ENCODE data around the gene IL5RA. TPM values are rescaled to one million over a fixed set of nuclear protein-coding genes. Genes with fewer than 3 reads are reported as not detected.

The IL5RA gene
- total and polyA plus RNA-seq, 10 donors, result 0.06 to 3.2 (median 1.3) TPM

DNA sequence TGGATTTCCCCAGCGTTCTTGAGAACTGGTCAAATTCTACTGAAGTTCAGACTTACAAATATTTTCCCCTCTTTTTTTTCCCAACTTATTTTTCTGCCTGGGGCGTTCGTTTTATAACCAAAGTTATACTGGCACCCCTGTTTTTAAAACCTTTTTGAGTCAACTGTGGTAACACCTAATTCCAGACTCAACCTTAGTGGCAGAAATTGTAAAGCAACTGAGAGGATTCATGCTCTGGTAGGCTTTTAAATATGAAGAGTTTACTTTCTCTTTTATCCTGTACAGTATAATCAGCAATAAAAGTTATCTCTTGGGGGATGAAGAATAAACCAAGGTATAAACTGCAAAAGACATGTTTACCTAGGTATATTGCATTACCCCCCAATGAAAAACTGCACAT is 2.3 kb downstream of the IL5RA start:
- Histone ChIP-seq H3K9me3 (no peaks in the 10 kb centered on the region), H3K27me3 (replicated peaks in 1 of 7) (no peaks in the 10 kb centered on the region), H3K4me3 (no peak overlapping the region), H3K4me1 (peaks cover 0 to 11% (median 2%) of the 10 kb centered on the region in 6 donors), H3K36me3 (no peaks in the 10 kb centered on the region), H3K27ac (peak overlapping the region in 1 of 8 donors; percentile 4)
- intact Hi-C loops (cut with DNase I; ENCODE audit: low total_unique reads), result no loop called here
- no peak for DNase-seq
- WGBS, 5 donors, result 63 to 88% (median 76%) methylated on average over 3 of the region's 3 CpGs
- TF ChIP-seq POLR2A (IDR thresholded peaks at IDR 0.05), result no peak
- TF ChIP-seq POLR2AphosphoS5 (IDR thresholded peaks at IDR 0.05), result no peak
- TF ChIP-seq, protein P1, sequence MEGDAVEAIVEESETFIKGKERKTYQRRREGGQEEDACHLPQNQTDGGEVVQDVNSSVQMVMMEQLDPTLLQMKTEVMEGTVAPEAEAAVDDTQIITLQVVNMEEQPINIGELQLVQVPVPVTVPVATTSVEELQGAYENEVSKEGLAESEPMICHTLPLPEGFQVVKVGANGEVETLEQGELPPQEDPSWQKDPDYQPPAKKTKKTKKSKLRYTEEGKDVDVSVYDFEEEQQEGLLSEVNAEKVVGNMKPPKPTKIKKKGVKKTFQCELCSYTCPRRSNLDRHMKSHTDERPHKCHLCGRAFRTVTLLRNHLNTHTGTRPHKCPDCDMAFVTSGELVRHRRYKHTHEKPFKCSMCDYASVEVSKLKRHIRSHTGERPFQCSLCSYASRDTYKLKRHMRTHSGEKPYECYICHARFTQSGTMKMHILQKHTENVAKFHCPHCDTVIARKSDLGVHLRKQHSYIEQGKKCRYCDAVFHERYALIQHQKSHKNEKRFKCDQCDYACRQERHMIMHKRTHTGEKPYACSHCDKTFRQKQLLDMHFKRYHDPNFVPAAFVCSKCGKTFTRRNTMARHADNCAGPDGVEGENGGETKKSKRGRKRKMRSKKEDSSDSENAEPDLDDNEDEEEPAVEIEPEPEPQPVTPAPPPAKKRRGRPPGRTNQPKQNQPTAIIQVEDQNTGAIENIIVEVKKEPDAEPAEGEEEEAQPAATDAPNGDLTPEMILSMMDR (IDR thresholded peaks at IDR 0.05 in 8 of 11, conservative IDR thresholded peaks at IDR 0.05 in 3 of 11), result no peak

DNA sequence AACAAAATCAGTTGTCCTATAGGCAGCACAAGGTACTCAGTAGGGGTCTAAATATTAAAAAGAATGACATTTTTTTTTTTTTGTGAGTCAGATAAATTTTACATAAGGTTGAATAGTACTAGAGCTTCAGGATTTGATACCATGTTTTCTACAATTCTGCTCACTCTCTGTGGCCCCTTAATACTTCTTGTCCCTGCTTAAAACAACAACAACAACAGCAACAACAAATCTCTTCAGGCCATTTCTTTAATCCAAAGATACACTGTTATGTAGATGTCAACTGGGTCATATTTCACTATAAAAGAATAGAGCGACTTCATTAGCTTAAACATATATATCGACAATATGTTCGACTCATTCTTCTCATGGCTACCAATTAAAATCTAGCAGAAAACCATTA is 3.0 kb downstream of the IL5RA start:
- 93 to 98% (median 96%) methylated on average over 3 of the region's 3 CpGs for WGBS, 5 donors
- intact Hi-C loops (cut with DNase I; ENCODE audit: low total_unique reads), result no loop called here

DNA sequence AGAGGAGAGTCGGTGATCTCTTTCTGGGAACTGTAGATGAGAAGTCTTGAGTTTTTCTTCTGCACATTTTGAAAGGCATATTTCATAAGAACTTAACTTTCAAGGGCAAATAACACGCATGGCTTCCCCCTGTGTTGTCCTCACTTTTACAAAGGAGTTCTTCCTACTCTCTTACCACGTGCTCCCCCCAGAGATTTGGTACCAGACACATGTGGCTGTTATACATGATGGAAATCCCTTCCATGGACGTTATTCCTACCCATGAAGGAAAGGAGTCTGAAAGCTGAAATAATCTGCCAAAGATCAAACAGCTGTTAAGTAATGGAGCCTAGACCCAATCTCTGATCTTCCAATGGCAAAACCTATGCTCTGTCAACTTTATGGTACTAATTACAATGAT is 4.4 kb downstream of the IL5RA start:
- 63 to 76% (median 69%) methylated on average over 4 of the region's 4 CpGs for WGBS, 5 donors
- H3K27ac ChIP-seq, result no peak overlapping the region
- H3K27me3 ChIP-seq (replicated peaks in 1 of 7), result no peaks in the 10 kb centered on the region
- TF ChIP-seq, protein P1 (IDR thresholded peaks at IDR 0.05 in 8 of 11, conservative IDR thresholded peaks at IDR 0.05 in 3 of 11), result no peak
- no peak for TF ChIP-seq POLR2A (IDR thresholded peaks at IDR 0.05)
- no peak for TF ChIP-seq POLR2AphosphoS5 (IDR thresholded peaks at IDR 0.05)
- no peaks in the 10 kb centered on the region for H3K9me3 ChIP-seq
- no peaks in the 10 kb centered on the region for H3K36me3 ChIP-seq
- intact Hi-C loops (cut with DNase I; ENCODE audit: low total_unique reads), result no loop called here
- no peak overlapping the region for H3K4me3 ChIP-seq
- no peak for DNase-seq
- peaks cover 0 to 6% (median 2%) of the 10 kb centered on the region in 6 donors for H3K4me1 ChIP-seq

More for the DNA sequence above, 3.0 kb downstream of the IL5RA start:
- TF ChIP-seq POLR2AphosphoS5 (IDR thresholded peaks at IDR 0.05), result no peak
- TF ChIP-seq, protein P1 (IDR thresholded peaks at IDR 0.05 in 8 of 11, conservative IDR thresholded peaks at IDR 0.05 in 3 of 11), result no peak
- no peak for TF ChIP-seq POLR2A (IDR thresholded peaks at IDR 0.05)
- H3K27ac ChIP-seq, result no peak overlapping the region
- no peaks in the 10 kb centered on the region for H3K27me3 ChIP-seq (replicated peaks in 1 of 7)
- peaks cover 0 to 11% (median 2%) of the 10 kb centered on the region in 6 donors for H3K4me1 ChIP-seq
- no peaks in the 10 kb centered on the region for H3K9me3 ChIP-seq
- H3K36me3 ChIP-seq, result no peaks in the 10 kb centered on the region
- no peak for DNase-seq
- no peak overlapping the region for H3K4me3 ChIP-seq

DNA sequence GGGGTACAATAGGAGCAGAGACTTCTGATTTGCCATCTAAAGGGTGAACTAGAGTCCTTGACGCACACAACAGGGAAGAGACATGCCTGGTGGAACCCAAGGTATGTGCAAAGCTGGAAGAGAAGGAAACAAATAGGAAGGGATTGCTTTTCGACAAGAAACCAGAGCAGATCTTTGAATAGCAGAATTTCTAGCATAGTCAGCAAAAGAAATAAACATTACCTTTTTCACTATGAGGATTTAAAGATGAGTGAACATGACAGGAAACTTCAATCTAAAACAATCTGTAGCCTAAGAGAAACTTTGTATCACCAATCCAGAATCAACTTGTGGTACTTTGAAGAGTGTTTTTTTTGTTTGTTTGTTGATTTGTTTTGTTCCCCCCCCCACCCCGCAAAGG is 4.9 kb downstream of the IL5RA start:
- H3K27ac ChIP-seq, result no peak overlapping the region
- 85 to 92% (median 90%) methylated on average over 3 of the region's 3 CpGs for WGBS, 5 donors
- no peak overlapping the region for H3K4me3 ChIP-seq
- no peaks in the 10 kb centered on the region for H3K36me3 ChIP-seq
- intact Hi-C loops (cut with DNase I; ENCODE audit: low total_unique reads), result no loop called here
- no peaks in the 10 kb centered on the region for H3K27me3 ChIP-seq (replicated peaks in 1 of 7)
- H3K4me1 ChIP-seq, result peaks cover 0 to 3% (median under 1%) of the 10 kb centered on the region in 6 donors
- TF ChIP-seq POLR2AphosphoS5 (IDR thresholded peaks at IDR 0.05) (no peak), POLR2A (IDR thresholded peaks at IDR 0.05) (no peak)
- TF ChIP-seq, protein P1 (IDR thresholded peaks at IDR 0.05 in 8 of 11, conservative IDR thresholded peaks at IDR 0.05 in 3 of 11), result no peak
- H3K9me3 ChIP-seq, result no peaks in the 10 kb centered on the region
- no peak for DNase-seq

All from spleen (tissue), 11 donors.